Hematopoietic multipotent progenitor cell (in vitro differentiated cells): ENCODE results near the gene ZFYVE26. TPM values are rescaled to one million over a fixed set of nuclear protein-coding genes. Genes with fewer than 3 reads are reported as not detected.
"Not testable (repeated sequence)": the region's sequence is repeated elsewhere in the genome, so short reads cannot be mapped to it uniquely, and the experiment has no call there.

Source experiments
- DNase-seq, 3 donors: peaks; one replicate each; pipeline ENCODE4 v3.0.0-alpha.2; 2011 to 2015; ENCODE audit warnings: low read depth in 2 of 3, low spot score in 2 of 3
- small RNA-seq: library from RNA; depleted of rRNA; stranded (forward); fragments of <200 nt; gene quantifications from one replicate; pipeline ENCODE3, GENCODE V24; 2012
- total RNA-seq: library from RNA; depleted of rRNA; stranded (reverse); fragments of >200 nt; gene quantifications from one replicate; pipeline ENCODE4 v1.2.3, GENCODE V29; 2012

Gene ZFYVE26
- total RNA-seq, 1 donor = 22.1 TPM

GRCh38 chr14:67717048-67717447, 99.3 kb downstream of the ZFYVE26 start:
- no peak for DNase-seq

- peak in 1 of 3 donors; percentile 6 for DNase-seq
Measured at GRCh38 chr14:67710209-67710608, 106.2 kb downstream of the ZFYVE26 start.

- not testable (repeated sequence) for DNase-seq
Measured at GRCh38 chr14:67709796-67710195, 106.6 kb downstream of the ZFYVE26 start.

- not testable (repeated sequence) for DNase-seq
Measured at GRCh38 chr14:67709346-67709745, 107.0 kb downstream of the ZFYVE26 start.

- DNase-seq = no peak
Measured at GRCh38 chr14:67705211-67705610, 111.2 kb downstream of the ZFYVE26 start.

- DNase-seq = peak in 2 of 3 donors; percentile 71 to 87
Measured at GRCh38 chr14:67704484-67705089, 111.8 kb downstream of the ZFYVE26 start.

GRCh38 chr14:67703997-67704396, 112.4 kb downstream of the ZFYVE26 start:
- DNase-seq = no peak

- not testable (repeated sequence) for DNase-seq
Measured at GRCh38 chr14:67701492-67701891, 114.9 kb downstream of the ZFYVE26 start, which contains the start of gene RDH12. TSS of gene RDH12 (plus strand) at chr14:67701886. CDS start at chr14:67722643, 20,757 bp downstream.

- DNase-seq = no peak
Measured at GRCh38 chr14:67698179-67698578, 118.2 kb downstream of the ZFYVE26 start.

- no peak for DNase-seq
Measured at GRCh38 chr14:67697006-67697405, 119.4 kb downstream of the ZFYVE26 start.

Small RNA genes lying within 50 kb of the gene (small RNA-seq; reads per million reads assigned to genes)
- gene AL049779.3 (not detected), gene RN7SL369P (not detected)

Other genes starting within 250 kb of the ZFYVE26 start
- 14.0 TPM for gene PIGH, start 216.3 kb downstream of the ZFYVE26 start, total RNA-seq
- gene ARG2, start 196.7 kb downstream of the ZFYVE26 start, total RNA-seq = 28.0 TPM
- gene VTI1B, start 142.0 kb downstream of the ZFYVE26 start, total RNA-seq = 21.3 TPM
- gene RDH11, start 120.8 kb downstream of the ZFYVE26 start, total RNA-seq = 62.5 TPM
- not detected for gene RDH12, start 114.7 kb downstream of the ZFYVE26 start, total RNA-seq
- gene RAD51B, start 3.2 kb upstream of the ZFYVE26 start, total RNA-seq = 22.4 TPM